Choroid plexus epithelial cell (primary cell): Measurements from ENCODE around the gene AGBL3.
"Not testable (repeated sequence)": the region's sequence is repeated elsewhere in the genome, so short reads cannot be mapped to it uniquely, and the experiment has no call there.

Experiments used
- DNase-seq: peaks from one replicate; pipeline ENCODE4 v3.0.0-alpha.2; 2010; ENCODE audit warnings: low read depth
- H3K4me3 ChIP-seq: 2 replicates; pipeline ENCODE4 v1.5.1; 2011; ENCODE audit warnings: low read depth, mild to moderate bottlenecking, control low read depth, low read length, moderate library complexity
- CTCF ChIP-seq: conservative IDR thresholded peaks from 2 replicates; pipeline ENCODE4 v1.5.1; 2011; ENCODE audit warnings: low read depth, mild to moderate bottlenecking, control low read depth, inconsistent platforms, low read length, moderate library complexity

The AGBL3 gene

GRCh38 chr7:134963036-134963435 lies 23.3 kb upstream of the AGBL3 start:
- H3K4me3 ChIP-seq: no peak overlapping the region
- DNase-seq: no peak
- TF ChIP-seq CTCF: no peak

- no peak for DNase-seq
- H3K4me3 ChIP-seq: no peak overlapping the region
- TF ChIP-seq CTCF: no peak
These were observed 19.6 kb upstream of the AGBL3 start for GRCh38 chr7:134966691-134967090.

- DNase-seq: no peak
- no peak overlapping the region for H3K4me3 ChIP-seq
- no peak for TF ChIP-seq CTCF
These were observed 18.2 kb upstream of the AGBL3 start for GRCh38 chr7:134968110-134968509.

GRCh38 chr7:134981645-134982044 lies 4.7 kb upstream of the AGBL3 start:
- DNase-seq, H3K4me3 ChIP-seq: not testable (repeated sequence)

GRCh38 chr7:134985894-134986362 lies 380 bp upstream of the AGBL3 start:
- peak; percentile 41 for TF ChIP-seq CTCF
- no peak for DNase-seq
- peak overlapping the region; percentile 81 for H3K4me3 ChIP-seq

GRCh38 chr7:134988161-134988560 lies 1.9 kb downstream of the AGBL3 start:
- no peak for TF ChIP-seq CTCF
- no peak for DNase-seq
- H3K4me3 ChIP-seq: no peak overlapping the region

- DNase-seq: peak; percentile 60
- H3K4me3 ChIP-seq: no peak overlapping the region
- no peak for TF ChIP-seq CTCF
These were observed 5.4 kb downstream of the AGBL3 start for GRCh38 chr7:134991469-134992339.
